GM19468 (cell line): ENCODE results near the gene LYPD6B.
A peak's percentile ranks its signal among the peaks of the same experiment; 100 is the strongest.

ENCODE experiments used
- ATAC-seq: cut with Tn5 transposase; IDR thresholded peaks from one replicate; pipeline ENCODE4 v1.9.1; 2021; ENCODE audit warnings: mild to moderate bottlenecking, moderate library complexity, moderate number of reproducible peaks; ENCODE audit not compliant: unreplicated experiment; ENCODE audit errors: extremely low read depth

Gene LYPD6B

DNA sequence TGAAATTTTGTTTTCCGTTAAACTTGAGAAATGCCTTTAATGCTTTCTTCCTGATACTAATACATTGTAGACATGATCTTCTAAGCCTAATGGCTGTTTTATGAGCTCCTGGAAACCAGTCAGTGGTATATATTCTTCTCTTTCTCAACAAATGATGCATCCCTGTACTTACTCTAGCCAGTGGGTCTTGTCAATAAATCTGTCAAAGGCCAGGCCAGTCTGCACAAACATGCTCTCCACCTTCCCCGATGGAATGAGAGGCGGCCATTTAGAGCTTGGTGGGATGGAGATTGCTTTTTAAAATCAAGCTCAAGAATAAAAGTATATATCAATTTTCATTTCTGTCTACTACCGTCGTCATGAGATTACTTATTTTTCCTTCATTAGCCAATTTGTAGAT lies 140.1 kb downstream of the LYPD6B start:
- ATAC-seq = no peak

- no peak for ATAC-seq
Measured at GRCh38 chr2:149180226-149180875, 141.9 kb downstream of the LYPD6B start.

DNA sequence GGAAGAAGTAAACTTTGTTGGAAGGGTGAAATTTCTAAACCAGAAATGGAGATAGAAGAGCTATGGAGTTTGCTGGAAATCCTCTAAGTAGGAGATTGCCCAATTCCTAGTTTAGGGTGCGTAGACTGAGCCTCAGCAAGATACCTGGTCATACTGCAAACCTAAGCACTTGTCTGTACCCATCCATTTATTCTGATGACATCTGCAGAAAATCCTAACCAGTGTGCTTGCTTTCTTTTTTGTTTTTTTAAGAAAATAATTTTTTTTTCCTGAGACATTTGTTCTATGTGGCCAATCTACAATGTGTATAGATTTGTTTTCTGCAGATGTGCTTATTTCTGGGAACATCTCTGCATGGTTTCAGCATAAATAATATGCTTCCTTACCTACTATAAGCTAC lies 144.7 kb downstream of the LYPD6B start:
- ATAC-seq = no peak

DNA sequence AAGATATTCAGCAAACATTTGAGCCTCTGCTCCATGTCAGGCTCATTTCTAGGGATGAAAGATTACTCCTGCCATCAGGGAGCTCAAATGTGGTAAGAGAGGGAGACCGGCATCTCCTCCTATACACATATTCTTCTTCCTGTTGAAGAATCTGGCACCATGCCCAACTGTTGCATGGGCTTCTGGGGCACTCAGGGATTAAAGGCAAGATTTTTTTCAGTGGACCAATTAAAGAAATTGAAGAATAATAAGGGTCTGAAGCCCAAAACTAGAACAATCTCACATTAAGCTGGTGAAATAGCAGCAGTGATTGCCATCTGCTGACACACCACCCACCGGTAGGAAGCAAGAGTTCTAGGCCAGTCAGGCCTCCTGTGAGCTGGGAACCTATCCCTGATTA lies 146.5 kb downstream of the LYPD6B start:
- no peak for ATAC-seq

- ATAC-seq = no peak
Measured at GRCh38 chr2:149185942-149186490, 147.5 kb downstream of the LYPD6B start.

DNA sequence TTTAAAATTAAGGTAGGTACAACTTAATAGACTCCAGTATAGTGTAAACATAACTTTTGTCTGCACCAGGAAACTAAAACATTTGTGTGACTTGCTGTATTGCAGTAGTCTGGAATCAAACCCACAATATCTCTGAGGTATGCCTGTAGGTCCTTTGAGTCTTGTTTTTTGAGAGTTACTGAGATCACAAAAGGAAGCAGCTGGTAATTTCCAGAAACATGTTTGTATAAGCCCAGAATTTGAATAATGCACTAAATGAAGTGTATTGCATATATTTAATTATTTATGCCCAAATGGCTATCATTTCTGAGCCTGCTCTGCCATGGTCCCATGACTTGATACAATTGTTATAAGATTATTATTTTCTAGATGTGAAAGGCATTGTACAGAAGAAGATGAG lies 148.6 kb downstream of the LYPD6B start:
- no peak for ATAC-seq

DNA sequence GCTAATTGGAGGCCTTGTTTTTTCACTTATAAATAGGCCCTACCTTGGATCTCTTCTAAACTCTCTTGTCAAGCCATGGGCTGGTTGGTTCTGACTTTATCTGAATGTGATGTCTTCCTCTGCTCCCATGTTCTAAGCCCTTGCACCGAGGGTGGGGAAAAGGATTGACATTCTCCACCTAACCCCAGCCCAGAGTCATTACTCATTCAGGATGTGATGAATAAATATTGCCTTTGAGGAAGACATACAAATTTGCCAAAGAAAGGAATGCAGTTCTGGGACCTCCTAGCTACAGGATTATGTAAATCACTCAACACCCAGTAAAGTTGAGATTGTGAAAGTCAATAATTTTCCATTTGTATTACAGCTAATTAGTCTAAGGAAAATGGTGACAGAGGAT lies 149.8 kb downstream of the LYPD6B start:
- ATAC-seq = no peak

- ATAC-seq = no peak
Measured at GRCh38 chr2:149189769-149190168, 151.3 kb downstream of the LYPD6B start.

DNA sequence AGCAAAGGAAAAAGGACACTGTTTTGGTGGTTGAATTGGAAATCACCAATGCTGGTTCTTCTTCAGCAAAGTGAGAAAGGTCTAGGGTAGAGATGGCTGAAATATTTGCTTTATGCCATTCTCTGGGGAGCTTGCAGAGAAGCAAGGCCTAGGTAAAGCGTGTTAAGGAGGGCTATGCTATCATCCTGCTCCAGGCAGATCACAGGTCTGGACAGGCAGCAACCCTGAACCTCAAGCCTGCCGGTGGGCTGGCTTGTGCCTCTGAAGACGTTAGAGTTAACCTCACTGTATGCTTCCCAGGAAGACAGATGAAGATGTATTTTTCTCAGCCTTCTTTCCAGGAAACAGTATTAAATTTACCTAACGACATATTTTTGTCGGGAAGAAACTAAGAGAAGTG lies 153.4 kb downstream of the LYPD6B start:
- ATAC-seq = no peak

DNA sequence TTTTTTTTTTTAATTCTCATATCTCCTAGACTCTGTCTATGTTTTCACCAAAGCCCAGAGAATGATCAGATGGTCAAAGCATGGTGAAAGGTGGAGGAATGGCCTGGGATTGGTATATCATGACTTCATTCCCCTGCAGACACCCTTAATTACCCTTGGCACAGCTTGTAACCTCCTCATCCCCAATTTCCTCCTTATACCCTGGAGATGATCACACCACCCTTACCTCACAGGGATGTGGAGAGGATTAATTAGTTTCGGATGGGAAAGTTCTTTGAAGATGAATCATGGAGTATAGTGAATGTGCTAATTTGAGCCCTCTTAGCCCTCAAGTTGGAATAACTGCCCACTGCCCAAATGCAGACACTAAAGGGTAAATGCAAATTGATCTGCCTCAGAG lies 153.9 kb downstream of the LYPD6B start:
- ATAC-seq = no peak

DNA sequence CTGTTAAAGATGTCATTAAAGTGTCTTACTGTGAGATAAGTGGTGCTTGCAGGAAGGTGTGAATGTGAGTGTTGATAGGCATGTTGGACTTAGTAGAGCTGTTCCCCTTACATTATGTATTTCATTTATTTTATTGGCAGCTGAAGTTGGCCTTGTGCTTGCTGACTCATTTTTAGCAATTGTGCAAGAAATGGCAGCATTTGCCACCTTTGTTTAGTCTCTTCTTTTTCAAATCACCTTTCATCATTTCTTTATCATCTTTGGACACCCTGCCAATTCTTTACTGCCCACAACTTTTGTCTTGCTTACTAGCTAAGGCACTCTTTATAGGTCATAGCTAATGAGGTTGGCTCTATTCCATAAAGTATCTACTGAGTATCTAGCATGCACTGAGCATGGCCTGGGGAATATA lies 161.6 kb downstream of the LYPD6B start:
- ATAC-seq = no peak

GRCh38 chr2:149204686-149205085 lies 166.2 kb downstream of the LYPD6B start:
- ATAC-seq = no peak

- no peak for ATAC-seq
Measured at GRCh38 chr2:149205143-149205542, 166.6 kb downstream of the LYPD6B start.

DNA sequence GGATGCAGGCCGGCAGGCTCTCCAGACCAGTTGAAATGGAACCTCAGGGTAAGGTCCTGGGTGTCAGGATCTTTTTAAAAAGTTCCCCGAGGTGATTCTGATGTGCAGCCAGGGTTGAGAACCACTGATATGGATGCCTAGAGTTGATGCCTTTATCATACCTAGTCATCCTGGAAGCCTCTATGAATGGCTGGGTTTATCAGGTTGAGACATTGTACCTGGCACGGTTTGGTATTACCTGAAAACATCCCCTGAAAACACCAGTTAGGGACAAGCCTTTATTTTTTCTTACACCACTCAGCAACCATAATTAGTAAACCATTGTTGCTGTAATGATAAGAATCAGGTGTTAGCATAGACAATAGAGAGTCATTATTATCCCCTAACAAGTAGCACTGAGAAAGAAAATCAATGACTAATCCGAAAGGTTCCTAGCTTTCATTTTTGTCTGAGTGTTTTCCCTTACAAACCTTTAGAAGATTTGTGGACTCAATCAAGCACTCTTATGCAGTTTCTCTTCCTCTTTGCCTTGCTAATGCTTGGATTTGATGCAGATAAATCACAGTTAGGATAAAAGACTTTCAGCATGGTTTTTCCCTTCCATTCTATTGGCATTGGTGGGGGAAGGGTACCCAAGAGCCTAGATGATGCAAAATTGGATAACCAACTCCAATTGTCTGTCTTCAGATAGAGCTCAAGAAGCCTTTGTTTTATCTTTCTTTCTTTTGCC lies 175.4 kb downstream of the LYPD6B start:
- ATAC-seq = peak; percentile 29

GRCh38 chr2:149218497-149218896 lies 180.0 kb downstream of the LYPD6B start:
- no peak for ATAC-seq

- no peak for ATAC-seq
Measured at GRCh38 chr2:149219856-149220255, 181.4 kb downstream of the LYPD6B start.

DNA sequence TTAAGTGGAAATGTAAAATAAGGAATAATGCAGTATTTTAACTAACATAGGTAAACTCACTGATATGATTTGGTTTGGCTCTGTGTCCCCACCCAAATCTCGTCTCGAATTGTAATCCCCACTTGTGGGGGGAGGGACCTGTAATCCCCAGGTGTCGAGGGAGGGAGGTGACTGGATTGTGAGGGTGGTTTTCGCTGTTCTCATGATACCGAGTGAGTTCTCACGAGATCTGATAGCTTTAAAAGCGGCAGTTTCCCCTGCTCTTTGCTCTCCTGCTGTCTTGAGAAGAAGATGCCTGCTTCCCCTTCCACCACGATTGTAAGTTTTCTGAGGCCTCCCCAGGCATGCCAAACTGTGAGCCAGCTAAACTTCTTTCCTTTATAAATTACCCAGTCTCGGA lies 182.5 kb downstream of the LYPD6B start:
- ATAC-seq = no peak

DNA sequence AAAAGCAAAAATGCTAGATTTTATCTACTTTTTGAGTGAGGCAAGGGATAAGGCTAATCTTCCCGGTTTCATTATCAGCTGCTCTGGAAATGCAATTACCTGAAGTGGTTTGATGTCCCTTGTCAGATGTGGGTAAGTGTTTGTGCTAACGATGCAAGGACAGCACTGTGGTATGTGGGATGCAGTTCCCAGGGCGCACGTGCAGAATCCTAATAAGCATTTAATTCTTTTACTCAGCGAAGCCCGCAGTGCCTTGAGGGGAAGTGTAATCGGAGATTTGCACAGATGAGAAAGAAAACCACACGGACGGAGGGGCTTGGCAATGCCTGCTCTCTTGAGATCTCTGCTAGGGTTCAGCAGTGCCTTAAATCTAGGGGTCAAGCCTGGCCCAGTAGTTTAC lies 183.4 kb downstream of the LYPD6B start:
- no peak for ATAC-seq

DNA sequence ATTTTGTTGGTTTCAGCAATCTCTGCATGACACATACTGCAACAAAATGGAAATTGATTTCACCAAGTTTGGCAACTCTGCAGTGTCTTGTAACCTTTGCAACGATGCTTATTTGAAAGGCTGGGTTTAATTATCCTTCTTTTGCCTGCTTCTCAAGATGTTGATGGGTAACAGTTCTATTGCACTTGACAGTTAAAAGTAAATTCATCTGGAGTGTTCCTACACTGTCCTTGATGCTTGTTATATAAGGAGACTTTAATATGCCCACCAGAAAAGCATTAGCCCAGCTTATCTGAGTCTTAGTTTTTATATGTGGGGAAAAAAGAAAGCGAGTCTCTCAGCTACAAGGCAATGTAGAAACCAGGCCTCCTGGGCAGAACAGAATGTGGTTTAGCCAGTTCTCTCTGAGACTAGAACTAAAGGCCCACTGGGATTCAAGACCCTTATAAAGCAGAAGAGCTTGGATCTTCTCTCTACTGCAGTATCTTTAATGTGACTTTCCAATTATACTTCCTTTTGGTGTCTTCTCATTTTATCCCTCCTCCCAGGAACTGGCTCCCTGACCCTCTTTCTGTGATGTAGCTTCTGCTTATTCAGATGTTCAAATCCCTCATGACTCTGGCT lies 185.1 kb downstream of the LYPD6B start:
- no peak for ATAC-seq

DNA sequence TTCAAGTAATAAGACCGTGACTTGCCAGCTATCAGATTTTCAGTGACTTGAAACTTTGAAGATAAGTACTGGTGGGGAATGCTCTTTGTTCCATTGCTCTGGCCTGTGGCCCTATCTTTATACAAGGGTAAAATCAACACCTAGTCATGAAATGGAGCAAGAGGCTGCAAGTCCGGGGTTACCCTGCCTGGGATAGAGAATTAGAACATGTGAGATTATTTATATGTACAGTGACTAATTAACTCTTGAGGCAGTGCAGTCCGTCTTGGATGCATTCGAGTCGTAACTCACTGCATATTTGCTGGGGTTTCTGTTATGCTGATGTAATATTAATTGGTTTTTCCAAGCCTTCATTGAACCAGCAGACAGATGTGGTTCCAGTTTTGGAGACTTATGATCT lies 186.0 kb downstream of the LYPD6B start:
- no peak for ATAC-seq

DNA sequence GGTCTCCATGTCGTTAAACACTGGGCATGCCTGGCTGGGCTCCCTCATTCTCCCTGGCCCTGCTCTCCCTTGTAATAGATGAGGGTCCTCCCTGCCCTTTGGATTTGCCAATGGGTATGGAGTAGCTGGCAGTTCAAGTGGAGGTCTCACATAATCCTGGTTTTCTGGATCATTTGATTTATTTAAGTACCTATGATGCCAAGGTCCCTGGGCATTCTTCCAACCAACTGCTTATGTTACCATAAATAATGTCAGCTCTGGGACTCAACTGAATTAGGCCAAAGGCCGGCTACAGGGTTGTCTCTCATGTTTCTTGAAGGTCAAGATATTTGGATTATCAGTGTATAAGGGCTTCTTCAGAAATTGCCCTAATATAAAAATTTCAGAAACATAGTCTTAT lies 186.9 kb downstream of the LYPD6B start:
- no peak for ATAC-seq
